Naive thymus-derived CD4-positive, alpha-beta T cell (primary cell): Measurements from ENCODE around the gene LSP1. TPM values are rescaled to one million over a fixed set of nuclear protein-coding genes. Genes with fewer than 3 reads are reported as not detected.

Source experiments
- ATAC-seq: fragments of 150-1000 bp; cut with Tn5 transposase; 2 replicates; pipeline ENCODE4 v1.10.0; 2021; ENCODE audit warnings: mild to moderate bottlenecking, moderate library complexity
- CTCF ChIA-PET: fragments of 350-600 bp; sonication (Branson Sonifier 250); formaldehyde crosslinking; loops from one replicate; lab custom pipeline; 2021; ENCODE audit warnings: antibody characterized with exemption; lab: Charles Lee
- POLR2A ChIA-PET: fragments of 350-600 bp; sonication (Branson Sonifier 250); formaldehyde crosslinking; loops from one replicate; lab custom pipeline; 2021; ENCODE audit warnings: antibody characterized with exemption, inconsistent platforms; lab: Charles Lee
- DNase-seq, 9 donors: peaks; one replicate each; pipeline versions ENCODE4 v3.0.0 to v3.0.0-alpha.2; 2020 to 2022; ENCODE audit warnings: mixed read lengths in 1 of 9
- H3K27ac ChIP-seq: one replicate; pipeline ENCODE4 v1.7.0; 2013; ENCODE audit warnings: mild to moderate bottlenecking, low read depth, low read length, moderate library complexity
- H3K27me3 ChIP-seq, 2 donors: one replicate each; pipeline ENCODE4 v1.7.0; 2013; ENCODE audit warnings: low read length in 2 of 2, mild to moderate bottlenecking in 2 of 2, moderate library complexity in 2 of 2; ENCODE audit not compliant: control insufficient read depth in 2 of 2, insufficient read depth in 2 of 2
- H3K36me3 ChIP-seq, 3 experiments: 1 replicate in 2 of 3; 2 replicates in 1 of 3; pipeline ENCODE4 v1.7.0; 2013; ENCODE audit warnings: low read length in 3 of 3, mild to moderate bottlenecking in 3 of 3, moderate library complexity in 1 of 3; ENCODE audit not compliant: insufficient read depth in 3 of 3, control insufficient read depth in 2 of 3
- H3K4me1 ChIP-seq, 2 donors: one replicate each; pipeline ENCODE4 v1.7.0; 2013; ENCODE audit warnings: low read length in 2 of 2, mild to moderate bottlenecking in 2 of 2, moderate library complexity in 1 of 2; ENCODE audit not compliant: control insufficient read depth in 2 of 2, insufficient read depth in 2 of 2
- H3K4me3 ChIP-seq: 2 replicates; pipeline ENCODE4 v1.7.0; 2013; ENCODE audit warnings: mild to moderate bottlenecking, low read length
- H3K9me3 ChIP-seq, 3 experiments: 1 replicate in 2 of 3; 2 replicates in 1 of 3; pipeline ENCODE4 v1.7.0; 2013; ENCODE audit warnings: low read length in 3 of 3; ENCODE audit not compliant: control insufficient read depth in 2 of 3
- H3K27ac Mint-ChIP-seq, 9 donors: one replicate each; pipeline ENCODE4 v1.8.0; 2020 to 2022; ENCODE audit warnings: mixed read lengths in 9 of 9, mild to moderate bottlenecking in 8 of 9, moderate library complexity in 5 of 9, inconsistent platforms in 2 of 9
- H3K27me3 Mint-ChIP-seq, 5 donors: one replicate each; pipeline ENCODE4 v1.8.0; 2021 to 2022; ENCODE audit warnings: mixed read lengths in 5 of 5, mild to moderate bottlenecking in 1 of 5
- H3K36me3 Mint-ChIP-seq, 5 donors: one replicate each; pipeline ENCODE4 v1.8.0; 2020 to 2022; ENCODE audit warnings: mixed read lengths in 5 of 5, mild to moderate bottlenecking in 3 of 5, inconsistent platforms in 1 of 5
- H3K4me1 Mint-ChIP-seq, 7 donors: one replicate each; pipeline ENCODE4 v1.8.0; 2020 to 2022; ENCODE audit warnings: mixed read lengths in 7 of 7, mild to moderate bottlenecking in 3 of 7, inconsistent platforms in 1 of 7
- H3K4me3 Mint-ChIP-seq, 10 donors: one replicate each; pipeline ENCODE4 v1.8.0; 2020 to 2022; ENCODE audit warnings: mild to moderate bottlenecking in 10 of 10, mixed read lengths in 10 of 10, moderate library complexity in 6 of 10, inconsistent platforms in 2 of 10
- H3K9me3 Mint-ChIP-seq, 11 donors: one replicate each; pipeline ENCODE4 v1.8.0; 2020 to 2022; ENCODE audit warnings: mixed read lengths in 11 of 11, mild to moderate bottlenecking in 4 of 11, inconsistent platforms in 1 of 11, moderate library complexity in 1 of 11
- intact Hi-C, 2 donors: fragments of 100-400 bp; cut with micrococcal nuclease; formaldehyde crosslinking; loops; one replicate each; pipeline ENCODE4 v1.15.1; 2023
- polyA plus RNA-seq, 2 donors: library from polyadenylated mRNA; unstranded; fragments of 300-500 nt; fragmentation: Illumina TruSeq; gene quantifications; one replicate each; pipeline ENCODE4 v1.2.3, GENCODE V29; 2021
- total RNA-seq, 6 experiments: library from RNA in 5 of 6; stranded (reverse) in 5 of 6; gene quantifications; 1 replicate in 5 of 6; 2 replicates in 1 of 6; pipeline ENCODE4 v1.2.3 and lab custom pipeline; 2021 to 2026

LSP1 gene
- total and polyA plus RNA-seq, 7 experiments from 2014 or later: 248 to 578 (median 295) TPM

GRCh38 chr11:1817511-1817910 lies 35.4 kb upstream of the LSP1 start:
- ChIA-PET CTCF (no interaction called here), POLR2A (no interaction called here)
- peaks cover 0 to 23% (median 9%) of the 10 kb centered on the region in 11 donors for H3K9me3 Mint-ChIP-seq
- DNase-seq (no peak), ATAC-seq (no peak)
- Histone ChIP-seq H3K4me3 (no peak overlapping the region), H3K27me3 (no peaks in the 10 kb centered on the region), H3K27ac (no peak overlapping the region), H3K4me1 (no peaks in the 10 kb centered on the region), H3K36me3 (no peaks in the 10 kb centered on the region), H3K9me3 (peaks cover 0 to 13% (median 0%) of the 10 kb centered on the region in 3 experiments)
- no peak overlapping the region for H3K4me3 Mint-ChIP-seq
- peaks cover 0 to 14% (median 6%) of the 10 kb centered on the region in 5 donors for H3K27me3 Mint-ChIP-seq
- H3K36me3 Mint-ChIP-seq: peaks cover 0 to 4% (median 3%) of the 10 kb centered on the region in 5 donors
- no peak overlapping the region for H3K27ac Mint-ChIP-seq
- intact Hi-C loops: no loop called here
- no peaks in the 10 kb centered on the region for H3K4me1 Mint-ChIP-seq

DNA sequence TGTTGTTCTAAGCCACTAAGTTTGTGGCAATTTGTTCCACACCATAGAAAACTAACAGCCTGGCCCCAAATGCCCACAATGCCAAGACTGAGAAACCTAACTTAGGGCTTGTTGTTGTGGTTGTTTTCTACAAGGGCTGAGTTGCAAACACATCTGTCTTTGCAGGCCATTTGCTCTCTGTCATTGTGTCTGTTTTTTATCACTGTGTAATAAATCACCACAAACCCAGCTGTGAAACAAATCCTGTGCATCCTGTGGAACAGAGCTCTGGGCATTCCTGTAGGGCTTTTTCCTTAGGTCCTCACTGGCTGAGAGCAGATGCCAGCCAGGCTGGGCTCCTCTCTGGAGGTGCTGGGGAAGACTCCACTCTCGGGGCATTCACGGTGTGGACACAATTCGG lies 33.8 kb upstream of the LSP1 start:
- H3K36me3 Mint-ChIP-seq: peaks cover 0 to 4% (median 3%) of the 10 kb centered on the region in 5 donors
- Histone ChIP-seq H3K4me1 (no peaks in the 10 kb centered on the region), H3K27ac (no peak overlapping the region), H3K9me3 (peaks cover 0 to 13% (median 0%) of the 10 kb centered on the region in 3 experiments), H3K27me3 (no peaks in the 10 kb centered on the region), H3K4me3 (no peak overlapping the region), H3K36me3 (no peaks in the 10 kb centered on the region)
- peaks cover 0 to 6% (median 0%) of the 10 kb centered on the region in 5 donors for H3K27me3 Mint-ChIP-seq
- POLR2A ChIA-PET: no interaction called here
- H3K27ac Mint-ChIP-seq: no peak overlapping the region
- DNase-seq (no peak), ATAC-seq (no peak)
- intact Hi-C loops: no loop called here
- no peaks in the 10 kb centered on the region for H3K4me1 Mint-ChIP-seq
- H3K9me3 Mint-ChIP-seq: peaks cover 0 to 20% (median 9%) of the 10 kb centered on the region in 11 donors
- CTCF ChIA-PET: interaction anchor here (0.9 kb wide), 1 partner anchor 125 kb away, joined by 4 read pairs; no protein-coding TSS in a partner anchor
- H3K4me3 Mint-ChIP-seq: no peak overlapping the region

DNA sequence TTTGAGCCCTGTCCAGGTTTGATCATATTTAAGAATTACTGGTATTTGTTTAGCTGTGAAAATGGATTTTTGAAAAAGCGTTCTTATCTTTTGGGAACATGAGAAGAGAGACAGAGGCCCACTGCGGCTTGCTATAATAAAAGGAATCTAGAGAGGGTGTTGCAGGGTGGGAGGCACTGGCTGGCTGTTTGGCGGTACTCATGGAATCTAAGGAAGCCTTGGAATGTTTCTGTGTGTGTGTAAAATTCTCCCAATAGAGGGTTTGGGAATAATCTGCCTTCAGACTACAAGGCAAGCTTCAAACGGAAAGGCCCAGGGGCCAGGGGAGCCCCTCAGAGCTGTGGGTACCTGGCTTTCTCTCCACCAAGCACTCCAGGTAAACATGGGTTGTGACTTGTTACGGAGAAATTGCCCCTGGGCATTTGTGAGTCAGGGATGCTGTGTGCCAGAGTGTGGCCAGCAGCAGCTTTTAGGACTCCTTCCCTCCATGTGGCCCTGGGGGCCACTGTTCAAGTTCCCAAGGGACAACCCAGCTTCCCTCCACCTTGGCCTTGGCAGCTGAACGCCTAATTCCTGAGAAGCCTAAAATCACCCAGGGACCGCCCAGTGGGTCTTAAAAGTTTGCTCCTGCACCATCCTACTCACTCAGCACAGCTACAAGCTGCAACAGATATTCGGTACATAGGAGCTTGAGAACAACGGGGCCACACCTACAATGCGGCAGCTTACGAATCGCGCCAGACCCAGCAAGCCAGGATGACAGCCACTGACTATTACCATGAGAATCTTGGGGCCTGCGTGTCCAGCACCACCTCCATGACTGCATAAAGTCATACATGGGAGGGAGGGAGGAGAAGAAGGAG lies 32.2 kb upstream of the LSP1 start:
- POLR2A ChIA-PET: interaction anchor here (0.7 kb wide), 1 partner anchor 64 kb away, joined by 3 read pairs; no protein-coding TSS in a partner anchor
- peaks cover 0 to 20% (median 9%) of the 10 kb centered on the region in 11 donors for H3K9me3 Mint-ChIP-seq

GRCh38 chr11:1821562-1821961 lies 31.3 kb upstream of the LSP1 start:
- Histone ChIP-seq H3K36me3 (no peaks in the 10 kb centered on the region), H3K27me3 (no peaks in the 10 kb centered on the region), H3K27ac (no peak overlapping the region), H3K4me3 (no peak overlapping the region), H3K4me1 (no peaks in the 10 kb centered on the region), H3K9me3 (peaks cover 0 to 13% (median 0%) of the 10 kb centered on the region in 3 experiments)
- H3K4me1 Mint-ChIP-seq: no peaks in the 10 kb centered on the region
- ATAC-seq: no peak
- H3K27ac Mint-ChIP-seq: no peak overlapping the region
- peaks cover 0 to 4% (median 3%) of the 10 kb centered on the region in 5 donors for H3K36me3 Mint-ChIP-seq
- no peak overlapping the region for H3K4me3 Mint-ChIP-seq
- peaks cover 0 to 20% (median 9%) of the 10 kb centered on the region in 11 donors for H3K9me3 Mint-ChIP-seq
- H3K27me3 Mint-ChIP-seq: peaks cover 0 to 6% (median 0%) of the 10 kb centered on the region in 5 donors
- intact Hi-C loops: no loop called here
- no peak for DNase-seq
- POLR2A ChIA-PET: no interaction called here
- CTCF ChIA-PET: interaction anchor here (0.6 to 0.7 kb wide), 3 partner anchors 77 to 1146 kb away, joined by 3 to 6 read pairs (median 4); no protein-coding TSS in a partner anchor

More for the DNA sequence above, 32.2 kb upstream of the LSP1 start:
- H3K36me3 Mint-ChIP-seq: peaks cover 0 to 4% (median 3%) of the 10 kb centered on the region in 5 donors
- CTCF ChIA-PET: interaction anchor here (0.8 to 1.0 kb wide), 2 partner anchors 10 to 127 kb away, joined by 3 read pairs; no protein-coding TSS in a partner anchor
- no peak overlapping the region for H3K4me3 Mint-ChIP-seq
- Histone ChIP-seq H3K9me3 (peaks cover 0 to 13% (median 0%) of the 10 kb centered on the region in 3 experiments), H3K27me3 (no peaks in the 10 kb centered on the region), H3K27ac (no peak overlapping the region), H3K4me3 (no peak overlapping the region), H3K36me3 (no peaks in the 10 kb centered on the region), H3K4me1 (no peaks in the 10 kb centered on the region)
- H3K4me1 Mint-ChIP-seq: no peaks in the 10 kb centered on the region
- no peak for DNase-seq
- ATAC-seq: no peak
- no peak overlapping the region for H3K27ac Mint-ChIP-seq
- intact Hi-C loops: no loop called here
- peaks cover 0 to 6% (median 0%) of the 10 kb centered on the region in 5 donors for H3K27me3 Mint-ChIP-seq

DNA sequence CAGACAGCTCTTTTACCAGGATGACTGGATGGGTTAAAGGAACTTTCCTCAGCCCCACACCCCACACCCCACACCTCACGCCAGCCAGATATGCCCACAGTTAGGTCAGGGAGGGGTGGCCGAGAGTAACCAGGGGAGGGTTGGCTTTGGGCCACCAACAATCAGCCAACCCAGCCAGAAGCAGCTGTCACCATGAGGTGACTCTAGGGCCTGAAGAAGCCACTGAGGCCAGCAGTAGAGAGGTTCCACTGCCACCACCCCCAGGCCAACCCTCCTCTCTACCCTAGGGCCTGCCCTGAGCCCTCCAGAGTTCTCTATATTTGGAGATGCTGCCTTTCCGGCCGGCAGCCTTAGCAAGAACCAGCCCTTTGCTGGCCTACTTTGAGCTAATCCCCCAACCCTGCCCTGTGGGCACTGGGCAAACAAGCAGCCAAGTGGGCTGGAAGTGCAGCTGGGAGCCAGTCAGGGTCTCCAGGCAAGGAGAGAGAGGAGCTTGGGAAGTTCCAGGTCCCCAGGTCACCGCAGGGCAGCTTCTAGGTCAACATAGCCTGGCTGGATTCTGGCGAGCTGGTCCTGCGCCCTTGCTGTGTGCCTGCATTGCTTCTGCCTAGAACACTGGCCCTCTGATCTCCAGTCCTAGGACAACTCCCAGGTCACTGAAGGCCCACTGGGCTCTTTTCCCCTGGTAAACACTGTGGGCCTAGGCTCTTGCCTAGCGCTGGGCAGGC lies 30.1 kb upstream of the LSP1 start:
- no peaks in the 10 kb centered on the region for H3K27me3 ChIP-seq
- POLR2A ChIA-PET: no interaction called here
- no peak for DNase-seq

GRCh38 chr11:1823376-1824220 lies 29.3 kb upstream of the LSP1 start:
- ChIA-PET POLR2A (no interaction called here), CTCF (no interaction called here)
- Mint-ChIP-seq H3K27ac (no peak overlapping the region), H3K4me1 (no peaks in the 10 kb centered on the region), H3K27me3 (peaks cover 0 to 6% (median 0%) of the 10 kb centered on the region in 5 donors), H3K4me3 (no peak overlapping the region), H3K9me3 (peaks cover 0 to 9% (median 3%) of the 10 kb centered on the region in 11 donors), H3K36me3 (peaks cover 0 to 4% (median 0%) of the 10 kb centered on the region in 5 donors)
- H3K27me3 ChIP-seq: no peaks in the 10 kb centered on the region
- H3K9me3 ChIP-seq: peaks cover 0 to 4% (median 0%) of the 10 kb centered on the region in 3 experiments
- H3K4me3 ChIP-seq: no peak overlapping the region
- no peak for DNase-seq
- intact Hi-C loops: no loop called here
- H3K4me1 ChIP-seq: no peaks in the 10 kb centered on the region
- no peaks in the 10 kb centered on the region for H3K36me3 ChIP-seq
- ATAC-seq: no peak
- no peak overlapping the region for H3K27ac ChIP-seq

More for the DNA sequence above, 30.1 kb upstream of the LSP1 start:
- CTCF ChIA-PET: no interaction called here
- H3K4me1 Mint-ChIP-seq: no peaks in the 10 kb centered on the region
- Histone ChIP-seq H3K4me1 (no peaks in the 10 kb centered on the region), H3K36me3 (no peaks in the 10 kb centered on the region), H3K4me3 (no peak overlapping the region), H3K9me3 (peaks cover 0 to 9% (median 0%) of the 10 kb centered on the region in 3 experiments), H3K27ac (no peak overlapping the region)
- H3K27me3 Mint-ChIP-seq: peaks cover 0 to 3% (median 0%) of the 10 kb centered on the region in 5 donors
- no peak for ATAC-seq
- H3K9me3 Mint-ChIP-seq: peaks cover 0 to 12% (median 6%) of the 10 kb centered on the region in 11 donors
- no peak overlapping the region for H3K27ac Mint-ChIP-seq
- intact Hi-C loops: no loop called here
- H3K4me3 Mint-ChIP-seq: no peak overlapping the region
- H3K36me3 Mint-ChIP-seq: peaks cover 0 to 4% (median 0%) of the 10 kb centered on the region in 5 donors
